DOHH2 (cell line): ENCODE measurements around the gene KIF1A.
"Not testable (repeated sequence)": the region's sequence is repeated elsewhere in the genome, so short reads cannot be mapped to it uniquely, and the experiment has no call there.

Experiments
- EZH2phosphoT487 ChIP-seq: fragments of 200-600 bp; sonication (generic); IDR thresholded peaks from 2 replicates; pipeline ENCODE4 v1.6.1; 2017; ENCODE audit warnings: borderline replicate concordance, mild to moderate bottlenecking, antibody characterized with exemption, low read length, moderate library complexity, mixed read lengths
- TF ChIP-seq, protein P1 (sequence below): fragments of 200-600 bp; sonication (generic); IDR thresholded peaks from one replicate; pipeline ENCODE4 v1.5.1; 2014; ENCODE audit warnings: antibody characterized with exemption, mild to moderate bottlenecking, low read depth, low read length; ENCODE audit not compliant: poor library complexity, severe bottlenecking

DNA sequence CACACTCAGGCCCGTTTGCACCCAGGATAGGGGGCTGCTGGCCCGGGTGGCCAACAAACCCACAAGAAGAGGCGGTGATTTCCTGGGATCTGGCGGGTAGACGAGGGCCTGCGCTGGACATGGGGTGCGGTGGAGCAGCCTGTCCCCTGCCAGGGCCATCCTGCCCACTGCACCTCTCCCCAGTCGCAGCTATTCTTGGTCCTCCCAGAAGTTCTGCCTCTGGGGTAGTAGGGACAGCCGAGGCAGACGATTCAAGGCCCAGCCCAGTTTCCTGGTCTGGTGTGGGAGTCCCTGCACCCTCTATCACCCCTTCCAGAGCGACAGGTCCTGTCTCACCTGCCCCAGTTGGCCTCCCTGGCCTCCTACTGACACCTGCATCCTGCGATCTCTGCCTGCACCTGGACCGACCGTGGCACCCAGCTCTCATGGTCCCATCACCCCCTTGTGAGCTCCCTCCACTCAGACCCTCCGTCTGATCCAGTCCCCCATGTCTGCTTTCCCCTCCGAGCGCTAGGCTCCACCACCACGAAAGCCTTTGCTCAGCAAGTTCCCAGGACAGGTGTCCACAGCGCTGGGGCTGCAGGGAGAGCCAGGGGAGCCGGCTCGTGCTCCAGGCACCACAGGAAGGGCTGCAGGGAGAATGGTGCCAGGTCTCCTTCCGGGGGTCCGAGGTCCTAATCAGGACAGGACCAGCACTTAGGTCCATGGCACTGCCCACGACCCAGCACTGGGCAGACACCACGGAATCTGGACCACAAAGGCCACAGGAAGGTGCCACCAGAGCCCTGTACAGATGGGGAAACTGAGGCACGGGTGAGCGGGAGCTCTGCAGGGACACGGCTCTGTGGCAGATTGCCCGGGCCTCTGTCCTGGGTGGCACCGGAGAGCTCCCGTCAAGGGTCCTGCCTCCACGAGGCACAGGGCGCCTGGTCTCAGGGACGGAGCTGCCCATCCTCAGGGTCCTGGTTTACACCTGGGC is 127.1 kb downstream of the KIF1A start:
- TF ChIP-seq, protein P1, sequence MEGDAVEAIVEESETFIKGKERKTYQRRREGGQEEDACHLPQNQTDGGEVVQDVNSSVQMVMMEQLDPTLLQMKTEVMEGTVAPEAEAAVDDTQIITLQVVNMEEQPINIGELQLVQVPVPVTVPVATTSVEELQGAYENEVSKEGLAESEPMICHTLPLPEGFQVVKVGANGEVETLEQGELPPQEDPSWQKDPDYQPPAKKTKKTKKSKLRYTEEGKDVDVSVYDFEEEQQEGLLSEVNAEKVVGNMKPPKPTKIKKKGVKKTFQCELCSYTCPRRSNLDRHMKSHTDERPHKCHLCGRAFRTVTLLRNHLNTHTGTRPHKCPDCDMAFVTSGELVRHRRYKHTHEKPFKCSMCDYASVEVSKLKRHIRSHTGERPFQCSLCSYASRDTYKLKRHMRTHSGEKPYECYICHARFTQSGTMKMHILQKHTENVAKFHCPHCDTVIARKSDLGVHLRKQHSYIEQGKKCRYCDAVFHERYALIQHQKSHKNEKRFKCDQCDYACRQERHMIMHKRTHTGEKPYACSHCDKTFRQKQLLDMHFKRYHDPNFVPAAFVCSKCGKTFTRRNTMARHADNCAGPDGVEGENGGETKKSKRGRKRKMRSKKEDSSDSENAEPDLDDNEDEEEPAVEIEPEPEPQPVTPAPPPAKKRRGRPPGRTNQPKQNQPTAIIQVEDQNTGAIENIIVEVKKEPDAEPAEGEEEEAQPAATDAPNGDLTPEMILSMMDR, result not testable (repeated sequence)
- not testable (repeated sequence) for TF ChIP-seq EZH2phosphoT487
